ENCODE data around the gene ZMIZ1. TPM values are rescaled to one million over a fixed set of nuclear protein-coding genes. Genes with fewer than 3 reads are reported as not detected.

ZMIZ1 gene
- total RNA-seq, 1 experiment from 2014 or later = 28.4 TPM

GRCh38 chr10:79241629-79241989, 172.8 kb downstream of the ZMIZ1 start (continued):
- TF ChIP-seq CTCF (IDR thresholded peaks at IDR 0.05 in 2 of 3, conservative IDR thresholded peaks at IDR 0.05 in 1 of 3; ENCODE audit: borderline replicate concordance in 1 of 3, insufficient read depth in 1 of 3, low read depth in 2 of 3, low read length in 2 of 3) (no peak), EZH2 (IDR thresholded peaks at IDR 0.05) (no peak), ATF3 (IDR thresholded peaks at IDR 0.05) (no peak), YY1 (IDR thresholded peaks at IDR 0.05; ENCODE audit: extremely low read depth, insufficient replicate concordance, low read depth, low read length) (no peak)

GRCh38 chr10:79241990-79242619, 173.3 kb downstream of the ZMIZ1 start:
- RAD21 ChIA-PET (ENCODE audit: low non-redundant PET in 1 of 2, low total read pairs in 2 of 2, uncharacterized antibody in 2 of 2, unreplicated experiment in 2 of 2) = no interaction called here
- peak overlapping the region; percentile 27; the same call in 1 of the 2 replicates for H3K4me2 ChIP-seq (ENCODE audit: low read length)
- H3K36me3 ChIP-seq (ENCODE audit: control insufficient read depth in 1 of 2, insufficient read depth in 2 of 2, low read length in 2 of 2) = no peaks in the 10 kb centered on the region
- no peaks in the 10 kb centered on the region for H3K9me3 ChIP-seq (ENCODE audit: control insufficient read depth in 1 of 2, insufficient read depth in 1 of 2, low read depth in 1 of 2, low read length in 2 of 2)
- peaks cover 0 to 28% of the 10 kb centered on the region in 2 experiments; a peak in 2 of 4 replicates for H3K4me1 ChIP-seq (ENCODE audit: control insufficient read depth in 1 of 2, insufficient read depth in 2 of 2, low read length in 2 of 2)
- H3K79me2 ChIP-seq (ENCODE audit: insufficient read depth, low read length) = no peaks in the 10 kb centered on the region
- no TSS peak for BruUV-seq (replicated peaks)
- no peak overlapping the region for H2AFZ ChIP-seq (ENCODE audit: low read depth, low read length, poor library complexity, severe bottlenecking)
- TF ChIP-seq EZH2phosphoT487 (IDR thresholded peaks at IDR 0.05; ENCODE audit: borderline replicate concordance) = no peak
- no peak for TF ChIP-seq ELF1 (IDR thresholded peaks at IDR 0.05; ENCODE audit: borderline replicate concordance, low read depth)
- no peak for TF ChIP-seq JUND (IDR thresholded peaks at IDR 0.05)
- TF ChIP-seq YY1 (IDR thresholded peaks at IDR 0.05; ENCODE audit: extremely low read depth, insufficient replicate concordance, low read depth, low read length) = no peak
- no peak for TF ChIP-seq TCF7L2 (IDR thresholded peaks at IDR 0.05; ENCODE audit: borderline replicate concordance, extremely low read depth, insufficient read depth, insufficient read length)
- no peak for TF ChIP-seq FOSL1 (IDR thresholded peaks at IDR 0.05; ENCODE audit: low read depth)
- intact Hi-C loops (cut with micrococcal nuclease) = no loop called here
- H3K27ac ChIP-seq (ENCODE audit: low read depth, low read length) = no peak overlapping the region
- H3K27me3 ChIP-seq (ENCODE audit: insufficient read depth, low read length) = no peaks in the 10 kb centered on the region
- no peak overlapping the region for H3K9ac ChIP-seq (ENCODE audit: low read length)
- POLR2A ChIA-PET = no interaction called here
- H3K9me2 ChIP-seq (ENCODE audit: insufficient read depth) = no peaks in the 10 kb centered on the region
- H4K20me1 ChIP-seq (ENCODE audit: insufficient read depth) = no peaks in the 10 kb centered on the region
- H3K4me3 ChIP-seq (replicated peaks in 1 of 2; ENCODE audit: low read depth in 1 of 2, low read length in 2 of 2) = no peak overlapping the region
- ATAC-seq = no peak
- DNase-seq (ENCODE audit: low read depth, low spot score) = no peak
- CTCF ChIA-PET = no interaction called here
